B cell (primary cell): Measurements from ENCODE around the gene MINPP1.
"Not testable (repeated sequence)": the region's sequence is repeated elsewhere in the genome, so short reads cannot be mapped to it uniquely, and the experiment has no call there.

Source experiments
- EZH2 ChIP-seq: IDR thresholded peaks from 2 replicates; pipeline ENCODE4 v1.6.1; 2012; ENCODE audit warnings: borderline replicate concordance, low read depth, mild to moderate bottlenecking, moderate library complexity, low read length; ENCODE audit not compliant: insufficient read depth, poor library complexity, severe bottlenecking
- TF ChIP-seq, protein P1 (sequence below): fragments of 200-600 bp; IDR thresholded peaks from one replicate; pipeline ENCODE4 v1.8.0; 2022; ENCODE audit warnings: antibody characterized with exemption, mild to moderate bottlenecking

DNA sequence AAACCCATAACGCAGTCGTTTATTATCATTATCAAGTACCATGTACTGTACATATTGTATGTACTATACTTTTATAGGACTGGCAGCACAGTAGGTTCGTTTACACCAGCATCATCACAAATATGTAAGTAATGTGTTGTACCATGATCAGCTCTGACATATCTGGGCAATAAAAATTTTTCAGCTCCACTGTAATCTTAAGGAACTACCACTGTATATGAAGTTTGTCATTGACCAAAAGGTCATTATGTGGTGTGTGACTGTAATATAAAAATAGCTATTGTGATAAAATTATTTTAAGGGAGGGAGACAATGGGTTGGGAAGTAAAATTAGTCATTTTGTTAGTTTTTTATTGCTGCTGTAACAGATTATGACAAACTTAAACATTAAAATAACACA lies 14.4 kb upstream of the MINPP1 start:
- TF ChIP-seq, protein P1, sequence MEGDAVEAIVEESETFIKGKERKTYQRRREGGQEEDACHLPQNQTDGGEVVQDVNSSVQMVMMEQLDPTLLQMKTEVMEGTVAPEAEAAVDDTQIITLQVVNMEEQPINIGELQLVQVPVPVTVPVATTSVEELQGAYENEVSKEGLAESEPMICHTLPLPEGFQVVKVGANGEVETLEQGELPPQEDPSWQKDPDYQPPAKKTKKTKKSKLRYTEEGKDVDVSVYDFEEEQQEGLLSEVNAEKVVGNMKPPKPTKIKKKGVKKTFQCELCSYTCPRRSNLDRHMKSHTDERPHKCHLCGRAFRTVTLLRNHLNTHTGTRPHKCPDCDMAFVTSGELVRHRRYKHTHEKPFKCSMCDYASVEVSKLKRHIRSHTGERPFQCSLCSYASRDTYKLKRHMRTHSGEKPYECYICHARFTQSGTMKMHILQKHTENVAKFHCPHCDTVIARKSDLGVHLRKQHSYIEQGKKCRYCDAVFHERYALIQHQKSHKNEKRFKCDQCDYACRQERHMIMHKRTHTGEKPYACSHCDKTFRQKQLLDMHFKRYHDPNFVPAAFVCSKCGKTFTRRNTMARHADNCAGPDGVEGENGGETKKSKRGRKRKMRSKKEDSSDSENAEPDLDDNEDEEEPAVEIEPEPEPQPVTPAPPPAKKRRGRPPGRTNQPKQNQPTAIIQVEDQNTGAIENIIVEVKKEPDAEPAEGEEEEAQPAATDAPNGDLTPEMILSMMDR, result not testable (repeated sequence)
- not testable (repeated sequence) for TF ChIP-seq EZH2
